ENCODE measurements around the gene ZNF331.

Gene ZNF331

GRCh38 chr19:53525922-53526321, 12.0 kb upstream of the ZNF331 start:
- Histone ChIP-seq H3K9ac (ENCODE audit: low read length) (no peak overlapping the region), H3K9me3 (ENCODE audit: control insufficient read depth, low read depth, low read length) (peaks cover 3% of the 10 kb centered on the region), H3K27ac (ENCODE audit: low read length) (no peak overlapping the region), H3K4me1 (ENCODE audit: control insufficient read depth, low read depth, low read length) (peaks cover 3% of the 10 kb centered on the region), H3K27me3 (ENCODE audit: control insufficient read depth, insufficient read depth, low read length) (no peaks in the 10 kb centered on the region), H3K36me3 (ENCODE audit: control insufficient read depth, low read depth, low read length) (peaks cover 34% of the 10 kb centered on the region), H3K4me3 (ENCODE audit: low read length) (no peak overlapping the region)

GRCh38 chr19:53530622-53531021, 7.3 kb upstream of the ZNF331 start:
- no peaks in the 10 kb centered on the region for H3K27me3 ChIP-seq (ENCODE audit: control insufficient read depth, insufficient read depth, low read length)
- H3K9me3 ChIP-seq (ENCODE audit: control insufficient read depth, low read depth, low read length), result peaks cover 3% of the 10 kb centered on the region
- no peak overlapping the region for H3K4me3 ChIP-seq (ENCODE audit: low read length)
- no peaks in the 10 kb centered on the region for H3K4me1 ChIP-seq (ENCODE audit: control insufficient read depth, low read depth, low read length)
- peaks cover 40% of the 10 kb centered on the region for H3K36me3 ChIP-seq (ENCODE audit: control insufficient read depth, low read depth, low read length)
- H3K9ac ChIP-seq (ENCODE audit: low read length), result no peak overlapping the region
- H3K27ac ChIP-seq (ENCODE audit: low read length), result no peak overlapping the region

- Histone ChIP-seq H3K9me3 (ENCODE audit: control insufficient read depth, low read depth, low read length) (no peaks in the 10 kb centered on the region), H3K27ac (ENCODE audit: low read length) (no peak overlapping the region), H3K9ac (ENCODE audit: low read length) (no peak overlapping the region), H3K4me3 (ENCODE audit: low read length) (no peak overlapping the region), H3K36me3 (ENCODE audit: control insufficient read depth, low read depth, low read length) (peaks cover 46% of the 10 kb centered on the region), H3K4me1 (ENCODE audit: control insufficient read depth, low read depth, low read length) (no peaks in the 10 kb centered on the region), H3K27me3 (ENCODE audit: control insufficient read depth, insufficient read depth, low read length) (no peaks in the 10 kb centered on the region)
Measured at GRCh38 chr19:53531457-53531856, 6.5 kb upstream of the ZNF331 start.

GRCh38 chr19:53532362-53532761, 5.6 kb upstream of the ZNF331 start:
- Histone ChIP-seq H3K9me3 (ENCODE audit: control insufficient read depth, low read depth, low read length) (no peaks in the 10 kb centered on the region), H3K9ac (ENCODE audit: low read length) (no peak overlapping the region), H3K27me3 (ENCODE audit: control insufficient read depth, insufficient read depth, low read length) (no peaks in the 10 kb centered on the region), H3K4me3 (ENCODE audit: low read length) (no peak overlapping the region), H3K4me1 (ENCODE audit: control insufficient read depth, low read depth, low read length) (no peaks in the 10 kb centered on the region), H3K36me3 (ENCODE audit: control insufficient read depth, low read depth, low read length) (peaks cover 46% of the 10 kb centered on the region), H3K27ac (ENCODE audit: low read length) (no peak overlapping the region)

- Histone ChIP-seq H3K27ac (ENCODE audit: low read length) (no peak overlapping the region), H3K36me3 (ENCODE audit: control insufficient read depth, low read depth, low read length) (peaks cover 35% of the 10 kb centered on the region), H3K27me3 (ENCODE audit: control insufficient read depth, insufficient read depth, low read length) (no peaks in the 10 kb centered on the region), H3K9ac (ENCODE audit: low read length) (no peak overlapping the region), H3K9me3 (ENCODE audit: control insufficient read depth, low read depth, low read length) (no peaks in the 10 kb centered on the region), H3K4me3 (ENCODE audit: low read length) (no peak overlapping the region), H3K4me1 (ENCODE audit: control insufficient read depth, low read depth, low read length) (no peaks in the 10 kb centered on the region)
Measured at GRCh38 chr19:53536225-53536548, 1.8 kb upstream of the ZNF331 start.

- no peaks in the 10 kb centered on the region for H3K4me1 ChIP-seq (ENCODE audit: control insufficient read depth, low read depth, low read length)
- no peaks in the 10 kb centered on the region for H3K9me3 ChIP-seq (ENCODE audit: control insufficient read depth, low read depth, low read length)
- no peaks in the 10 kb centered on the region for H3K27me3 ChIP-seq (ENCODE audit: control insufficient read depth, insufficient read depth, low read length)
- H3K27ac ChIP-seq (ENCODE audit: low read length), result no peak overlapping the region
- H3K4me3 ChIP-seq (ENCODE audit: low read length), result peak overlapping the region; percentile 74
- H3K9ac ChIP-seq (ENCODE audit: low read length), result no peak overlapping the region
- peaks cover 39% of the 10 kb centered on the region for H3K36me3 ChIP-seq (ENCODE audit: control insufficient read depth, low read depth, low read length)
Measured at GRCh38 chr19:53537121-53537520, 824 bp upstream of the ZNF331 start.

GRCh38 chr19:53538378-53539109, 599 bp downstream of the ZNF331 start:
- H3K27ac ChIP-seq (ENCODE audit: low read length), result no peak overlapping the region

GRCh38 chr19:53540091-53540490, 2.1 kb downstream of the ZNF331 start:
- Histone ChIP-seq H3K4me3 (ENCODE audit: low read length) (no peak overlapping the region), H3K27me3 (ENCODE audit: control insufficient read depth, insufficient read depth, low read length) (no peaks in the 10 kb centered on the region), H3K27ac (ENCODE audit: low read length) (no peak overlapping the region), H3K9me3 (ENCODE audit: control insufficient read depth, low read depth, low read length) (no peaks in the 10 kb centered on the region), H3K36me3 (ENCODE audit: control insufficient read depth, low read depth, low read length) (peaks cover 34% of the 10 kb centered on the region), H3K9ac (ENCODE audit: low read length) (no peak overlapping the region), H3K4me1 (ENCODE audit: control insufficient read depth, low read depth, low read length) (no peaks in the 10 kb centered on the region)

More at GRCh38 chr19:53538378-53539109, 599 bp downstream of the ZNF331 start:
- Histone ChIP-seq H3K4me1 (ENCODE audit: control insufficient read depth, low read depth, low read length) (no peaks in the 10 kb centered on the region), H3K9me3 (ENCODE audit: control insufficient read depth, low read depth, low read length) (no peaks in the 10 kb centered on the region), H3K36me3 (ENCODE audit: control insufficient read depth, low read depth, low read length) (peaks cover 35% of the 10 kb centered on the region), H3K27me3 (ENCODE audit: control insufficient read depth, insufficient read depth, low read length) (no peaks in the 10 kb centered on the region), H3K9ac (ENCODE audit: low read length) (peak overlapping the region; percentile 58), H3K4me3 (ENCODE audit: low read length) (peak overlapping the region; percentile 74)

GRCh38 chr19:53541971-53542370, 4.0 kb downstream of the ZNF331 start:
- Histone ChIP-seq H3K4me3 (ENCODE audit: low read length) (no peak overlapping the region), H3K9ac (ENCODE audit: low read length) (no peak overlapping the region), H3K4me1 (ENCODE audit: control insufficient read depth, low read depth, low read length) (no peaks in the 10 kb centered on the region), H3K27ac (ENCODE audit: low read length) (no peak overlapping the region), H3K27me3 (ENCODE audit: control insufficient read depth, insufficient read depth, low read length) (no peaks in the 10 kb centered on the region), H3K9me3 (ENCODE audit: control insufficient read depth, low read depth, low read length) (no peaks in the 10 kb centered on the region), H3K36me3 (ENCODE audit: control insufficient read depth, low read depth, low read length) (peaks cover 34% of the 10 kb centered on the region)

- H3K4me3 ChIP-seq (ENCODE audit: low read length), result no peak overlapping the region
- no peak overlapping the region for H3K27ac ChIP-seq (ENCODE audit: low read length)
- peaks cover 29% of the 10 kb centered on the region for H3K36me3 ChIP-seq (ENCODE audit: control insufficient read depth, low read depth, low read length)
- H3K4me1 ChIP-seq (ENCODE audit: control insufficient read depth, low read depth, low read length), result peaks cover 7% of the 10 kb centered on the region
- H3K27me3 ChIP-seq (ENCODE audit: control insufficient read depth, insufficient read depth, low read length), result no peaks in the 10 kb centered on the region
- no peaks in the 10 kb centered on the region for H3K9me3 ChIP-seq (ENCODE audit: control insufficient read depth, low read depth, low read length)
- H3K9ac ChIP-seq (ENCODE audit: low read length), result no peak overlapping the region
Measured at GRCh38 chr19:53545271-53546065, 7.5 kb downstream of the ZNF331 start.

GRCh38 chr19:53546758-53547513, 9.0 kb downstream of the ZNF331 start:
- peaks cover 21% of the 10 kb centered on the region for H3K36me3 ChIP-seq (ENCODE audit: control insufficient read depth, low read depth, low read length)
- no peak overlapping the region for H3K9ac ChIP-seq (ENCODE audit: low read length)
- no peaks in the 10 kb centered on the region for H3K9me3 ChIP-seq (ENCODE audit: control insufficient read depth, low read depth, low read length)
- peaks cover 7% of the 10 kb centered on the region for H3K4me1 ChIP-seq (ENCODE audit: control insufficient read depth, low read depth, low read length)
- no peak overlapping the region for H3K4me3 ChIP-seq (ENCODE audit: low read length)
- H3K27ac ChIP-seq (ENCODE audit: low read length), result no peak overlapping the region
- H3K27me3 ChIP-seq (ENCODE audit: control insufficient read depth, insufficient read depth, low read length), result no peaks in the 10 kb centered on the region
